Suppressor macrophage treated with lipopolysaccharide for 1 hour (primary cell): ENCODE measurements around the gene RNF225.
A peak's percentile ranks its signal among the peaks of the same experiment; 100 is the strongest.
"Not testable (repeated sequence)": the region's sequence is repeated elsewhere in the genome, so short reads cannot be mapped to it uniquely, and the experiment has no call there.

Experiments used
- DNase-seq, 3 donors: peaks; one replicate each; pipeline ENCODE4 v3.0.0-alpha.2; 2020 to 2022

Gene RNF225

GRCh38 chr19:58409010-58409790 is 13.7 kb downstream of the RNF225 start:
- peak in 1 of 3 donors; percentile 42 for DNase-seq

GRCh38 chr19:58416604-58417003 is 21.1 kb downstream of the RNF225 start:
- no peak for DNase-seq

GRCh38 chr19:58417071-58417470 is 21.6 kb downstream of the RNF225 start:
- no peak for DNase-seq

- DNase-seq = no peak
Observed at GRCh38 chr19:58428617-58429016, 33.2 kb downstream of the RNF225 start.

- DNase-seq = no peak
Observed at GRCh38 chr19:58429745-58430144, 34.3 kb downstream of the RNF225 start.

GRCh38 chr19:58434217-58434616 is 38.8 kb downstream of the RNF225 start:
- no peak for DNase-seq

- DNase-seq = peak; percentile 97 to 100 (median 99)
Observed at GRCh38 chr19:58439576-58440554, 44.4 kb downstream of the RNF225 start, which contains the start of gene ZNF132. ZNF132 (minus strand) TSS chr19:58440153; CDS start chr19:58439821, 332 bp downstream.

GRCh38 chr19:58440556-58440955 is 45.1 kb downstream of the RNF225 start:
- DNase-seq = no peak

- not testable (repeated sequence) for DNase-seq
Observed at GRCh38 chr19:58442986-58443385, 47.5 kb downstream of the RNF225 start.
